IPS-NIHi7 (cell line): Measurements from ENCODE around the gene OR6J1.
"Not testable (repeated sequence)": the region's sequence is repeated elsewhere in the genome, so short reads cannot be mapped to it uniquely, and the experiment has no call there.

ENCODE experiments used
- DNase-seq: peaks from one replicate; pipeline ENCODE4 v3.0.0; 2012; ENCODE audit warnings: mixed read lengths; ENCODE audit errors: extremely low spot score

Gene OR6J1

DNA sequence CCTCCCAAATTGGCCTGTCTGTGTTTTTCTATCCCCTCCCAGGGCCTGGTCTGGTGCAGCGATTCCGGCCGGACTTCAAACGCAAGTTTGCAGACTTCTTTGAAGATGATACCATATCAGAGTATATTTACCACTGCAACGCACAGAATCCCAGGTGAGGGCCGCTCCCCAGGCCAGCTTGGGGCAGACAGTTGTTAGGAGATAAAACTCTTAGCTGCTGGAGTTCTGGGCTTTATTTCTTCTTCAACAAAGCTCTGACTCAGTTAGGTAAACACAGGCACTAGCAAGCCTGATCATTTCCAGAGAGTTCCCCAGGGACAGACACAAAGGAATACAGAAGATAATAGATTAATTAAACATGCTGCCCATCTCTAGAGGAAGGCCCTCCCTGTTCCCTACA is 37.8 kb downstream of the OR6J1 start:
- DNase-seq, result no peak

- DNase-seq, result no peak
Observed at GRCh38 chr14:22602862-22603261, 41.3 kb downstream of the OR6J1 start.

- no peak for DNase-seq
Observed at GRCh38 chr14:22601996-22602395, 42.2 kb downstream of the OR6J1 start.

DNA sequence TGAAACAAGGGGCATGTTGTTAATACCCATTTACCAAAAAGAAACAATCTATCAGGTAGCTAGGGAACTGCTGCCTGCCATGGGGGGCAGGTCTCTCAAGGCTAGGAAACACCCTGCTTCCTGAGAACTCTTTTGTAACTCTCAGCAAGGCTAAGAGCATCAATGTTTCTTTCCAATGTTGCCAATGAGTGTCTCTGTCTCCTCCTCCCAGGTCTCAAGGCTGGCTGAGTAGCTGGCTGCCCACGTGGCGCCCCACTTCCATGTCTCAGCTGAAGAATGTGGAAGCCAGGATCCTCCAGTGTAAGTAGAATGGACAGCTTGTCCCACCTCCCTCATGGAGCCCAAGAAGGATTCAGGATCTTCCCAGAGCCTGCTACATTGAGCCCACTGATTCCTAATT is 42.7 kb downstream of the OR6J1 start:
- no peak for DNase-seq

DNA sequence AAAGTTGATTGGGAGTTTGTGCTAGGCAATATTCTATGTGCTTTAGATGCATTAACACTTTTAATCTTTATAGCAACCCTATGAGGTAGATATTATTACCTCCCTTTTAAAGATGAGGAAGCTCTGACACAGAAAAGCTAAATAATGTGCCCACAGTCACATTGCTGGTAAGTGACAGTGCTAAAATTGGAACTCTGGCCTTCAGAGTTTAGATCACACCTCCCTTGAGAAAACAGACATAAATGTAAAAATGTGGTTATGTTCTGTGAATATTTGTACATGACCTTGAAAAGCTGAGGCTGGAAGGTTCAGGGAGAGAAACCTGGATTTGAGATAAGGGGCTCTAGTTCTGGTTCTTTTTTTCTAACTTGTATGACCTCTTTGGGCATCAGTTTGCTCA is 44.1 kb downstream of the OR6J1 start:
- DNase-seq, result no peak

- DNase-seq, result no peak
Observed at GRCh38 chr14:22599349-22599748, 44.8 kb downstream of the OR6J1 start.

- DNase-seq, result peak; percentile 66
Observed at GRCh38 chr14:22598896-22599244, 45.3 kb downstream of the OR6J1 start.

DNA sequence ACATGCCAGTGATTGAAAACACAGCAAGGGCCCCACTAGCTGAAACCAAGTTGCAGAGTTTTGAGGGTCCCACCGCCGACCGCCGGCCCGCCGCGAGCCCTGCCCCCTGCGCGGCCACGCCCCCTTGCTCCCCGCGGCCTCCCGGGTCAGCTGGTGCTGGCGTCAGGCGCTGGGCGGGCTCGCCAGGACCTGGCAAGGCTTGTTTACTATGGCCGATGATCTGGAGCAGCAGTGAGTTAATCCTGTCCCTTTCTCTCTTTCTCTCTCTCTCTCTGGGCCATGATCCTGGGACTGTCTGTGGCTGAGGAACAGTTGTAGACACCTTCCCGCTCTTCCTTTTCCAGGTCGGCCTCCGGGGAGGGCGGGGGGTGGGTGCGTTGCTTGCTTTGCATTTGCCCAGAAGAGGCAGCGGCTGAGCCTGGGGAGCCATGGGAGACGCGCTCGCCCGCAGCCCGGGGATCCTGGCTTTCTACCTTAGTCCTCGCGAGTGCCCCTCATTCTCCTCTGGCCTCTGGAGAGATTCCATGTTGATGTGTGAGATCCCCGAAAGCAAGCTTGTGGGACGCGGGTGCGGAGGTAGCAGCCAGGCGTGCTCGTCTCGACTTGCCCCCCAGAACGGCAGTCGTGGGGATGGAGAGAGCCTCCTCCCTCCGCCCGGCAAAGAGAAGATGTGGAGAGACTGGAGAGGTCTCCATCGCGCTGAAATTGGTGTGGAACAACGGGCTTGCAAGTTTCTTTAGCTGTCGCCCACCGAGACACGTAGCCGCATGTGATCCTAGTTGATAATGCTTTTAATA is 45.9 kb downstream of the OR6J1 start, which contains the start of gene ABHD4:
Gene ABHD4 (plus strand): TSS at position 202 of the 797 bp plus-strand sequence. CDS start 7 bp downstream, at position 209.
- peak; percentile 85 for DNase-seq

DNA sequence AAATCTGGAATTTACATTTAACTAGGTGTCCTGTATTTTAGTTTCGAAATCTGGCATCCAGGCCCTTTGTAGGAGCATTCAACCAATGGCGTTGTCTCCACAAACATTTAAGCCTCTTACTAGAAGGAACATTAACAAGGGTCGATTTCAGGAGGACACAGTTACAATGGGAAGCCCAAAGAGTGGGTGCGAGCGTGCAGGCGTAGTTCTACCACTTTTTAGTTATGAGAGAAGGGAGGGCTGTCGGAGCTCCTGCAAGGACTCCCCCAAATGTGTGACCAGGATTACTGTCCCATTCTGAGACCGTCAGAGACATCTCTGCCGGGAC is 46.4 kb downstream of the OR6J1 start:
- DNase-seq, result no peak

DNA sequence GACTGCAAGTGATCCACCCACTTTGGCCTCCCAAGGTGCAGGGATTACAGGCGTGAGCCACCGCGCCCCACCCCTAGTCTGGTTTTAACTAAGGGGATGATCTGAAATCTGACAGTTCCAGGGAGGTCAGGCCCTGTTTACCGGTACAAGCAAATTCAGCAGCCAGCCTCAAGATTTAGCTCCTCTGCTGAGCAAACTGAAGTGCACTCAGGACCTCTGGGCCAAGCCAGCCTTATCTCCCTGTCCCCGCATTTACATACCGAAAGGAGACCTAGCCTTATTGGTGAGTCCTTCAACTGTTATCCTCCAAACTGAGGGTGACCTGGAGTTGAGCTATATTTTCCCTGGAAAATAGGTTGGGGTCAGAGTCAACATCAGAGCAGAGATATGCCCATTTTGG is 46.9 kb downstream of the OR6J1 start:
- peak; percentile 13 for DNase-seq

DNA sequence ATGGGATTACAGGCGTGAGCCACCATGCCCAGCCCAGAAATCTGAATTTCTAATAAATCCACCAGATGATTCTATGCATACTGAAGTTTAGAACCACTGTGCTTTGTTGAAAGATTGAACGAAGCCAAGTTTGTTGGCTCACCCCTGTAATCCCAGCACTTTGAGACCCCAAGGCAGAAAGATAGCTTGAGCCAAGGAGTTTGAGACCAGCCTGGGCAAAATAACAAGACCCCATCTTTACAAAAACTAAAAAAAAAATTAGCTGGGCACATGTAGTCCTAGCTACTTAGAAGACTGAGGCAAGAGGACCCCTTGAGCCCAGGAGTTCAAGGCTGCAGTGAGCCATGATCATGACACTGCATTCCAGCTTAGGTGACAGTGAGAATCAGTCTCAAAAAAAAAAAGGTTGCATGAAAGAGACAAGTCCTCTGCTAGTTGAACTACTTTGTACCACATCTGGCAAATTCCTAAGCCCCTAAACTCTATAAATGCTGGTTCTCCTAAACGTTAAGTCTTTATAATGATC is 47.7 kb downstream of the OR6J1 start:
- DNase-seq, result no peak

- no peak for DNase-seq
Observed at GRCh38 chr14:22594156-22594716, 49.9 kb downstream of the OR6J1 start.

- DNase-seq, result no peak
Observed at GRCh38 chr14:22593601-22594000, 50.6 kb downstream of the OR6J1 start.

DNA sequence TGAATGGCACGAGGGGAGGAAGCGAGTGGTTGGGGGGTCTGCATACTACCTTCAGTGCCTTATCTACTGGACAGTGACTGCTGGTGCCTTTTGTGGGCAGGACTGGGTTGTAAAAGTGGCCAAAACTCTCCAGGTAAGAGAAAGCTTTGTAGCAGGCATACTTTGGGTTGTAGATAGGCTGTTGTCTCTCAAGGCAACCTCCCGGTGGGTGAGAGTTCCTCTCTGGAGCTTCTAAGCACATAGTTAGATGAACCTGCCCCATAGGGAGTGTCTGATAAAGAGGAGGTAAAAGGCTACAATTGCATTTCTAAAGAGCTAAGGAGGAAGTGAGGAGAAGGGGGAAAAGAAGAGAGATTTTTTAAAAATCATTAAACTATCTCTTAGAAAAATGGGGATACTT is 51.0 kb downstream of the OR6J1 start:
- DNase-seq, result no peak

- peak; percentile 98 for DNase-seq
Observed at GRCh38 chr14:22589096-22589839, 54.9 kb downstream of the OR6J1 start, which contains the start of gene DAD1. DAD1 (minus strand) TSS chr14:22589224; CDS start chr14:22589157, 67 bp downstream.

GRCh38 chr14:22588526-22589095 is 55.5 kb downstream of the OR6J1 start:
- DNase-seq, result no peak

GRCh38 chr14:22587677-22588422 is 56.3 kb downstream of the OR6J1 start:
- not testable (repeated sequence) for DNase-seq

GRCh38 chr14:22587247-22587646 is 56.9 kb downstream of the OR6J1 start:
- DNase-seq, result no peak

DNA sequence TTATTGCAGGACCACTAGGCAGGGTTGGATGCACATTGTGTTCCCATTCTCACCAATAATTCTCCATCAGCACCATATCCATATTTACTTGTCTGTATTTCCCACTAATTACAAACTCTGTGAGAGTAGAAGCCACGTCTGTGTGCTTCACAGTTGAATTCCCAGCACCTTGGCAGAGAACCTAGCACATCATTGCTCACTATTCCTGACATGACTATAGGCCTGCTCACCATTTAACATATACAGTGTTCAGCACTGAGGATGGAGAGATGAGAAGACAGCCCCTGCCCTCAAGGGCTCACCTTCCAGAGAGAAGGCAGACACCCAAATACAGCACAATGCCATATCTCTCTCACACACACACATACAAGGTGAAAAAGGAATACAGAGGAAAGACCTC is 60.2 kb downstream of the OR6J1 start:
- DNase-seq, result no peak
